Small intestine (tissue), 7 donors: ENCODE results near the gene JTB. TPM values are rescaled to one million over a fixed set of nuclear protein-coding genes. Genes with fewer than 3 reads are reported as not detected.

ENCODE experiments used
- DNase-seq, 2 donors: peaks; one replicate each; pipeline versions ENCODE4 v3.0.0 to v3.0.0-alpha.2; 2013
- FAIRE-seq: peaks from 2 replicates; lab custom pipeline; 2012; peaks lifted over from hg19 to GRCh38; lab: Jason Lieb, UNC
- H3K27ac ChIP-seq, 3 donors: one replicate each; pipeline ENCODE4 v1.5.1; 2013; ENCODE audit warnings: low read length in 2 of 3, mild to moderate bottlenecking in 2 of 3, control low read depth in 1 of 3, inconsistent platforms in 1 of 3, low read depth in 1 of 3, moderate library complexity in 1 of 3
- H3K27me3 ChIP-seq, 3 donors: one replicate each; pipeline ENCODE4 v1.6.1; 2013; ENCODE audit warnings: low read length in 3 of 3, inconsistent platforms in 1 of 3; ENCODE audit not compliant: control insufficient read depth in 3 of 3, insufficient read depth in 3 of 3
- H3K36me3 ChIP-seq, 3 donors: one replicate each; pipeline ENCODE4 v1.6.1; 2013; ENCODE audit warnings: low read length in 3 of 3, inconsistent platforms in 1 of 3, low read depth in 1 of 3, mild to moderate bottlenecking in 1 of 3, moderate library complexity in 1 of 3; ENCODE audit not compliant: control insufficient read depth in 3 of 3, insufficient read depth in 2 of 3
- H3K4me1 ChIP-seq, 3 donors: one replicate each; pipeline ENCODE4 v1.6.1; 2013; ENCODE audit warnings: low read length in 2 of 3, inconsistent platforms in 1 of 3, low read depth in 1 of 3, mild to moderate bottlenecking in 1 of 3, moderate library complexity in 1 of 3; ENCODE audit not compliant: control insufficient read depth in 3 of 3, insufficient read depth in 2 of 3
- H3K4me3 ChIP-seq, 3 donors: one replicate each; pipeline ENCODE4 v1.5.1; 2013; ENCODE audit warnings: low read length in 3 of 3, control low read depth in 1 of 3, inconsistent platforms in 1 of 3, low read depth in 1 of 3, mild to moderate bottlenecking in 1 of 3, moderate library complexity in 1 of 3
- H3K9me3 ChIP-seq, 2 donors: one replicate each; pipeline ENCODE4 v1.6.1; 2013; ENCODE audit warnings: low read depth in 1 of 2, low read length in 1 of 2; ENCODE audit not compliant: control insufficient read depth in 2 of 2, insufficient read depth in 1 of 2
- WGBS, 3 donors: extraction: QIAGEN DNeasy Blood & Tissue Kit; methylation state at CpG; one replicate each; pipeline ENCODE4 v1.1.7; 2013; 5-methylcytosine and 5-hydroxymethylcytosine counted together
- polyA plus RNA-seq, 4 donors: library from polyadenylated mRNA; stranded (reverse) in 3 of 4; unstranded in 1 of 4; fragments of 200-250 nt in 3 of 4; fragments of 120-200 nt in 1 of 4; gene quantifications; one replicate each; pipeline versions ENCODE4 v1.2.1 to v1.2.3, GENCODE V29; 2013
- donor health status: healthy with polysubstance abuse.
- donor health status: control.
- donor health status: control.
- donor health status: Bipolar disorder and iron deficiency.
- donor health status: healthy.

JTB gene
- polyA plus RNA-seq, 4 donors, result 139 to 307 (median 237) TPM

- FAIRE-seq (no peak), DNase-seq (peak; percentile 98 to 99)
- Histone ChIP-seq H3K4me3 (peak within 1 kb of the TSS; percentile 64 to 90 (median 68)), H3K4me1 (peaks cover 2 to 26% (median 10%) of the 10 kb centered on the region in 3 donors), H3K27ac (peak within 1 kb of the TSS; percentile 64 to 95 (median 94)), H3K36me3 (peaks cover 0 to 20% (median 0%) of the 10 kb centered on the region in 3 donors), H3K27me3 (no peaks in the 10 kb centered on the region), H3K9me3 (no peaks in the 10 kb centered on the region)
- 0 to 1% (median 1%) methylated on average over 45 to 54 of the region's 54 CpGs for WGBS, 3 donors
Observed at GRCh38 chr1:153963030-153963849, 14.2 kb downstream of the JTB start, which contains the start of gene SLC39A1. TSS of gene SLC39A1 (minus strand) at chr1:153963537. CDS start at chr1:153962715, 822 bp downstream.

- Histone ChIP-seq H3K36me3 (peaks cover 0 to 20% (median 0%) of the 10 kb centered on the region in 3 donors), H3K9me3 (no peaks in the 10 kb centered on the region), H3K4me1 (peaks cover 2 to 27% (median 10%) of the 10 kb centered on the region in 3 donors), H3K27me3 (no peaks in the 10 kb centered on the region), H3K27ac (peak overlapping the region; percentile 64 to 95 (median 94)), H3K4me3 (peak overlapping the region; percentile 64 to 90 (median 68))
- DNase-seq, result peak; percentile 58 to 67
- no peak for FAIRE-seq
- 40 to 54% (median 40%) methylated on average over 16 of the region's 16 CpGs for WGBS, 3 donors
Observed at GRCh38 chr1:153962088-153963029, 15.1 kb downstream of the JTB start.

GRCh38 chr1:153961421-153961820 is 16.1 kb downstream of the JTB start:
- H3K36me3 ChIP-seq, result peaks cover 0 to 20% (median 0%) of the 10 kb centered on the region in 3 donors
- H3K27ac ChIP-seq, result peak overlapping the region in 1 of 3 donors; percentile 18
- no peaks in the 10 kb centered on the region for H3K27me3 ChIP-seq
- DNase-seq (no peak), FAIRE-seq (no peak)
- 80 to 94% (median 84%) methylated on average over 4 of the region's 4 CpGs for WGBS, 3 donors
- no peaks in the 10 kb centered on the region for H3K9me3 ChIP-seq
- H3K4me1 ChIP-seq, result peaks cover 2 to 36% (median 18%) of the 10 kb centered on the region in 3 donors
- peak overlapping the region in 1 of 3 donors; percentile 90 for H3K4me3 ChIP-seq

- FAIRE-seq (no peak), DNase-seq (no peak)
- 92 to 96% (median 95%) methylated on average over 11 of the region's 11 CpGs for WGBS, 3 donors
- Histone ChIP-seq H3K9me3 (no peaks in the 10 kb centered on the region), H3K36me3 (peaks cover 0 to 24% (median 0%) of the 10 kb centered on the region in 3 donors), H3K27me3 (no peaks in the 10 kb centered on the region), H3K4me1 (peaks cover 2 to 42% (median 19%) of the 10 kb centered on the region in 3 donors), H3K4me3 (no peak overlapping the region), H3K27ac (no peak overlapping the region)
Observed at GRCh38 chr1:153960206-153960605, 17.3 kb downstream of the JTB start.

- H3K4me1 ChIP-seq, result peaks cover 2 to 43% (median 19%) of the 10 kb centered on the region in 3 donors
- WGBS, 3 donors, result 69 to 81% (median 73%) methylated on average over 3 of the region's 3 CpGs
- no peak overlapping the region for H3K4me3 ChIP-seq
- FAIRE-seq (no peak), DNase-seq (no peak)
- peak overlapping the region in 2 of 3 donors; percentile 38 to 73 for H3K27ac ChIP-seq
- H3K27me3 ChIP-seq, result no peaks in the 10 kb centered on the region
- H3K36me3 ChIP-seq, result peaks cover 0 to 30% (median 0%) of the 10 kb centered on the region in 3 donors
- no peaks in the 10 kb centered on the region for H3K9me3 ChIP-seq
Observed at GRCh38 chr1:153959454-153959853, 18.0 kb downstream of the JTB start.

- FAIRE-seq (no peak), DNase-seq (no peak)
- no peaks in the 10 kb centered on the region for H3K27me3 ChIP-seq
- H3K4me3 ChIP-seq, result peak overlapping the region in 1 of 3 donors; percentile 2
- no peaks in the 10 kb centered on the region for H3K9me3 ChIP-seq
- H3K27ac ChIP-seq, result peak overlapping the region in 2 of 3 donors; percentile 38 to 73
- H3K4me1 ChIP-seq, result peaks cover 2 to 43% (median 19%) of the 10 kb centered on the region in 3 donors
- WGBS, 3 donors, result 20 to 27% (median 25%) methylated on average over 4 of the region's 4 CpGs
- peaks cover 0 to 33% (median 0%) of the 10 kb centered on the region in 3 donors for H3K36me3 ChIP-seq
Observed at GRCh38 chr1:153958961-153959260, 18.6 kb downstream of the JTB start.

GRCh38 chr1:153958111-153958960 is 19.1 kb downstream of the JTB start, which contains the start of gene CRTC2:
TSS of gene CRTC2 (minus strand) at chr1:153958612. CDS start at chr1:153958497, 115 bp downstream.
- peak within 1 kb of the TSS; percentile 64 to 90 (median 86) for H3K4me3 ChIP-seq
- peaks cover 2 to 43% (median 19%) of the 10 kb centered on the region in 3 donors for H3K4me1 ChIP-seq
- 0 to 1% (median 0%) methylated on average over 67 to 74 of the region's 75 CpGs for whole genome bisulfite sequencing, 3 donors
- peaks cover 0 to 39% (median 2%) of the 10 kb centered on the region in 3 donors for H3K36me3 ChIP-seq
- H3K9me3 ChIP-seq, result no peaks in the 10 kb centered on the region
- H3K27me3 ChIP-seq, result no peaks in the 10 kb centered on the region
- peak within 1 kb of the TSS; percentile 39 to 94 (median 93) for H3K27ac ChIP-seq
- FAIRE-seq, result no peak
- DNase-seq, result peak; percentile 99
